IMR-90 (cell line): ENCODE measurements around the gene AADACL4.

Experiments used
- BHLHE40 ChIP-seq: fragments of 150-350 bp; IDR thresholded peaks from 2 replicates; pipeline ENCODE4 v1.6.1; 2016; ENCODE audit warnings: mild to moderate bottlenecking, low read depth, low read length
- CHD1 ChIP-seq: IDR thresholded peaks from 2 replicates; pipeline ENCODE4 v1.6.1; 2012; ENCODE audit warnings: low read depth, low read length, improper control_type of control experiment
- CTCF ChIP-seq: conservative IDR thresholded peaks from 2 replicates; pipeline ENCODE4 v1.5.1; 2012; ENCODE audit warnings: mild to moderate bottlenecking, low read depth, low read length, improper control_type of control experiment
- ELK1 ChIP-seq: fragments of 150-350 bp; IDR thresholded peaks from 2 replicates; pipeline ENCODE4 v1.6.1; 2016; ENCODE audit warnings: low read depth, mild to moderate bottlenecking, low read length, moderate library complexity, borderline replicate concordance
- MXI1 ChIP-seq: IDR thresholded peaks from 2 replicates; pipeline ENCODE4 v1.6.1; 2012; ENCODE audit warnings: low read depth, mild to moderate bottlenecking, low read length, moderate library complexity, borderline replicate concordance
- POLR2A ChIP-seq: IDR thresholded peaks from 2 replicates; pipeline ENCODE4 v1.6.1; 2012; ENCODE audit warnings: mild to moderate bottlenecking, low read depth, low read length
- RAD21 ChIP-seq: IDR thresholded peaks from 2 replicates; pipeline ENCODE4 v1.6.1; 2012; ENCODE audit warnings: low read length, improper control_type of control experiment
- RCOR1 ChIP-seq: IDR thresholded peaks from 2 replicates; pipeline ENCODE4 v1.6.1; 2012; ENCODE audit warnings: mild to moderate bottlenecking, low read length, improper control_type of control experiment; ENCODE audit not compliant: insufficient replicate concordance
- RFX5 ChIP-seq: IDR thresholded peaks from 2 replicates; pipeline ENCODE4 v1.8.0; 2012; ENCODE audit warnings: low read depth, mild to moderate bottlenecking, low read length, moderate library complexity
- SMC3 ChIP-seq: fragments of 150-350 bp; IDR thresholded peaks from 2 replicates; pipeline ENCODE4 v1.6.1; 2016; ENCODE audit warnings: low read depth, mild to moderate bottlenecking, antibody characterized with exemption, low read length, moderate library complexity
- USF2 ChIP-seq: fragments of 150-350 bp; IDR thresholded peaks from 2 replicates; pipeline ENCODE4 v1.6.1; 2017; ENCODE audit warnings: mild to moderate bottlenecking, antibody characterized with exemption, low read length, low read depth

GRCh38 chr1:12708396-12709090 lies 64.7 kb downstream of the AADACL4 start:
- TF ChIP-seq CTCF: no peak
- TF ChIP-seq RFX5: no peak
- TF ChIP-seq SMC3: no peak
- TF ChIP-seq POLR2A: no peak
- no peak for TF ChIP-seq USF2
- TF ChIP-seq ELK1: no peak
- no peak for TF ChIP-seq RAD21
- no peak for TF ChIP-seq BHLHE40
- TF ChIP-seq CHD1: no peak
- no peak for TF ChIP-seq RCOR1
- no peak for TF ChIP-seq MXI1
